Activated CD8-positive, alpha-beta memory T cell treated with anti-CD3 and anti-CD28 coated beads for 36 hours (primary cell): Measurements from ENCODE around the gene KCNN3. TPM values are rescaled to one million over a fixed set of nuclear protein-coding genes. Genes with fewer than 3 reads are reported as not detected.

ENCODE experiments used
- CTCF ChIA-PET: fragments of 350-600 bp; sonication (Branson Sonifier 250); formaldehyde crosslinking; loops from one replicate; lab custom pipeline; 2021; ENCODE audit warnings: antibody characterized with exemption; lab: Charles Lee
- POLR2A ChIA-PET: fragments of 350-600 bp; sonication (Branson Sonifier 250); formaldehyde crosslinking; loops from one replicate; lab custom pipeline; 2021; ENCODE audit warnings: antibody characterized with exemption; lab: Charles Lee
- total RNA-seq, 2 experiments: library from RNA; stranded (reverse); gene quantifications; one replicate each; pipeline ENCODE4 v1.2.3, GENCODE V29; 2021

The KCNN3 gene
- total RNA-seq, 2 experiments from 2014 or later: 0.10 to 0.30 TPM

- CTCF ChIA-PET: no interaction called here
- POLR2A ChIA-PET: no interaction called here
Measured at GRCh38 chr1:154835531-154836324, 34.4 kb downstream of the KCNN3 start.

GRCh38 chr1:154833841-154834240 is 36.2 kb downstream of the KCNN3 start:
- CTCF ChIA-PET: no interaction called here
- POLR2A ChIA-PET: no interaction called here

- ChIA-PET POLR2A (no interaction called here), CTCF (no interaction called here)
Measured at GRCh38 chr1:154833209-154833608, 36.9 kb downstream of the KCNN3 start.

GRCh38 chr1:154832384-154832783 is 37.7 kb downstream of the KCNN3 start:
- POLR2A ChIA-PET: no interaction called here
- CTCF ChIA-PET: no interaction called here

GRCh38 chr1:154831462-154831861 is 38.6 kb downstream of the KCNN3 start:
- ChIA-PET POLR2A (no interaction called here), CTCF (no interaction called here)

- ChIA-PET POLR2A (no interaction called here), CTCF (no interaction called here)
Measured at GRCh38 chr1:154829062-154829461, 41.0 kb downstream of the KCNN3 start.

GRCh38 chr1:154824179-154825000 is 45.7 kb downstream of the KCNN3 start:
- CTCF ChIA-PET: interaction anchor here (0.6 to 1.2 kb wide), 2 partner anchors 17 to 136 kb away, joined by 3 read pairs; no protein-coding TSS in a partner anchor
- POLR2A ChIA-PET: no interaction called here

GRCh38 chr1:154822717-154823116 is 47.4 kb downstream of the KCNN3 start:
- ChIA-PET CTCF (no interaction called here), POLR2A (no interaction called here)

GRCh38 chr1:154822233-154822632 is 47.8 kb downstream of the KCNN3 start:
- CTCF ChIA-PET: no interaction called here
- POLR2A ChIA-PET: no interaction called here

GRCh38 chr1:154821083-154821482 is 49.0 kb downstream of the KCNN3 start:
- ChIA-PET CTCF (no interaction called here), POLR2A (interaction anchor here (0.6 kb wide), 1 partner anchor 175 kb away, joined by 4 read pairs; no protein-coding TSS in a partner anchor)

- CTCF ChIA-PET: no interaction called here
- POLR2A ChIA-PET: interaction anchor here (0.6 kb wide), 1 partner anchor 176 kb away, joined by 4 read pairs; no protein-coding TSS in a partner anchor
Measured at GRCh38 chr1:154820646-154821045, 49.4 kb downstream of the KCNN3 start.

- POLR2A ChIA-PET: interaction anchor here (0.6 kb wide), 2 partner anchors 93 to 176 kb away, joined by 4 to 5 read pairs; no protein-coding TSS in a partner anchor
- CTCF ChIA-PET: interaction anchor here (0.6 to 1.5 kb wide), 2 partner anchors 17 to 151 kb away, joined by 4 read pairs; no protein-coding TSS in a partner anchor
Measured at GRCh38 chr1:154819628-154820590, 50.2 kb downstream of the KCNN3 start.

GRCh38 chr1:154818911-154819310 is 51.2 kb downstream of the KCNN3 start:
- CTCF ChIA-PET: interaction anchor here (0.6 to 1.5 kb wide), 2 partner anchors 16 to 150 kb away, joined by 4 read pairs; no protein-coding TSS in a partner anchor
- POLR2A ChIA-PET: no interaction called here

- ChIA-PET CTCF (no interaction called here), POLR2A (no interaction called here)
Measured at GRCh38 chr1:154816937-154817336, 53.1 kb downstream of the KCNN3 start.

- CTCF ChIA-PET: no interaction called here
Measured at GRCh38 chr1:154816369-154816768, 53.7 kb downstream of the KCNN3 start.

GRCh38 chr1:154813846-154814505 is 56.1 kb downstream of the KCNN3 start:
- ChIA-PET POLR2A (no interaction called here), CTCF (no interaction called here)

More at GRCh38 chr1:154816369-154816768, 53.7 kb downstream of the KCNN3 start:
- POLR2A ChIA-PET: no interaction called here

GRCh38 chr1:154813300-154813816 is 56.7 kb downstream of the KCNN3 start:
- POLR2A ChIA-PET: no interaction called here
- CTCF ChIA-PET: no interaction called here

GRCh38 chr1:154812877-154813276 is 57.2 kb downstream of the KCNN3 start:
- ChIA-PET POLR2A (no interaction called here), CTCF (no interaction called here)
